CD4-positive, alpha-beta T cell treated with Interleukin-4 for 1 hour (primary cell): ENCODE data around the gene ZKSCAN7.
"Not testable (repeated sequence)": the region's sequence is repeated elsewhere in the genome, so short reads cannot be mapped to it uniquely, and the experiment has no call there.

Experiments used
- DNase-seq, 2 donors: peaks; one replicate each; pipeline ENCODE4 v3.0.0-alpha.2; 2020 to 2022

Gene ZKSCAN7

DNA sequence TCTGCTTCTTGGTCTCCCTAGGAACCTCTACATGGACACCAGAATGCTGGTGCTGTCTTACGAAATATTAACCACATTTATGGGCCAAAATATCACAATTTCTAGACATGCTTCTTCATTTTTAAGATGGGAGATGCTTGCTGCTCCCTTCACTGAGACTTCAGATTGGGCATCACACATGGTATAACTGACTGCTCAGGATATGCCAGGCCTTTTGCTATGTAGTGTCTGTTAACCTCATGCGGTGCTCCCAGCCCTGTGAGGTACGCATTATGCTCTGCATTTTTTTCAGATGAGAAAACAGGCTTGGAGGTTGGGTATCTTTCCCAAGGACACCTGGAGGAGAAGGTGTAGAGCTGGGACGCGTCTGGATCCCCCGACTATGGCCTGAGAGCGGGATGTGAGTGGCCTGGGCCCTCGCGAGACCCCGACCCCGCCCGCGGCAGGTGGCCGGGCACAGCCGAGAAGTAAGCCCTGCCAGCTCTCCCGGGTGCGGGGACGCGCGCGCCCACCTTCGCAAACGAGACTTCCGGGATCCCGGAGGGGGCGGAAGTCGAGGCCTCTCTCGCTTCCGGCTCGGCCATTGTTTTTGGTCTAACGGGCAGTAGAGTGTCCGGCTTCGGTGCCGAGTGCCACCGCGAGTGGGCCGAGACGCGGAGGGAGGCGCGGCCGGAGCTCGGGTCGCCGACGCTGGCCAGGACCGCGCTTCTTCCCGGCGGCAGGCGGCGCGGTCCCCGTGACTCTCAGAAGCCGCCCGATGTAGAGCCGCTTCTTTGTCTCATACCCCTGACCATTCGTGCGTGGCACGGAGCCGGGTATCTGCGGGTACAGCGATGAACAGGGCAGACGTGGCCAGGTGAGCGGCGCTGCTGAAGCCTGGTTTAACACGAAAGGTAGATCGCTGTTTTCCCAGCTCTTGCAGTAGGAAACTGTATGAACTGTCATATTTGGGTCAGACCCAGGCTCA, at the start of gene ZKSCAN7:
ZKSCAN7 (plus strand) TSS at position 568 of the 967 bp plus-strand sequence. CDS start 1,855 bp downstream, outside the sequence.
- peak; percentile 49 to 53 for DNase-seq

DNA sequence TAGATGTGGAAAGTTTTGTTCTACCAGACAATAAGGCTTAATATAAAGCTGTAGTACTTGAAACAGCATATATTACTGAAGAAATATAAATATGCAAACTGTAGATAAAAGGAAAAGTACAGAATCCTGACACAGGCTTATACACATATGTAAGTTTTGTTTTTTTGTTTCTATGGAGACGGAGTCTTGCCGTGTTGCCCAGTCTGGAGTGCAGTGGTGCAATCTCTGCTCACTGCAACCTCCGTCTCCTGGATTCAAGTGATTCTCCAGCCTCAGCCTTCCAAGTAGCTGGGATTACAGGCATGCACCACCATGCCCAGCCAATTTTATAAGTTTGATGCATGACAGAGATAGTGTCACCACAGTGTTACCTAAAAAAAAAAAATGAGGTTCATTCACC, 48.4 kb upstream of the ZKSCAN7 start:
- DNase-seq = no peak

DNA sequence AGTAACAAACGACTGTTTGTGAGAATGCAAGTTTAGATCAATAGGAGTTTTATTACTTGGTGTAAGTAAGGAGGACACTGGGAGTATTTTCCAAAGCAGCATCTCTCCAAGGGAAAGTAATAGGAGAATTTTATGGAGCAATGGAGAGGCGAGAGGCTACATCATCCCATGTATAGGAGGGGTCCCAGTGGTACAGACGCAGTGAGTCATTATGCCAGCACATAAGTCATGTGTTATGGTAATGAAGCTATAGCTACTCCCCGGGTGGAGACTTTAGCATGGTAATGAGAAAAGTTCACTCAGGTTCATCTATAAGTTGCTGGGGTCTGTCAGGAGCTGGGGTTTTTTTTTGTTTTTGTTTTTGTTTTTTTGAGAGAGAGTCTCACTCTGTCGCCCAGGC, 48.0 kb upstream of the ZKSCAN7 start:
- no peak for DNase-seq

DNA sequence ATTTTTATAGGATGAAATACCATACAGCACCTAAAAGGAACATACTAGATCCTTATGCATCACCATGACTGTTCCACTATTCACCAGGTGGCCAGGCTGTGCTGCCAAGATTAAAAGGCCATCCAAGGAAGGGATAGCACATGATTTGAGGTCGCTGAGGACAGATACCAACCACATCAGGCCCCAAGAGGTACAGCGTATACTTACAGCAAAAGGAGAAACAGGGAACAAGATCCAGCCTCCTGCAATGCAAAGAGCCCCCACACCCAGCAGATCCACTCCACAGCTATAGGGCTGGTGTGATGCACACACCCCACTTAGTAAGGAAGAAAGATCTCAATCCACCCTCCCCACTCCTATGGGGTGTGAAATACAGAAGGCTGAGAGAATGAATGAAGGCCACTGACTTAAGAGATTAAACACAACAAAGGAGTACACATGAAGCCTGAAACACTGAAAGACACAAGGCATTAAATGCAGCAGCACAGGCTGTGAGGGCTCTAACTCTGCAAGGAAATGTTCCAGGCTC, 45.5 kb upstream of the ZKSCAN7 start:
- DNase-seq = peak in 1 of 2 donors; percentile 3

GRCh38 chr3:44510000-44510368, 45.0 kb upstream of the ZKSCAN7 start:
- no peak for DNase-seq

DNA sequence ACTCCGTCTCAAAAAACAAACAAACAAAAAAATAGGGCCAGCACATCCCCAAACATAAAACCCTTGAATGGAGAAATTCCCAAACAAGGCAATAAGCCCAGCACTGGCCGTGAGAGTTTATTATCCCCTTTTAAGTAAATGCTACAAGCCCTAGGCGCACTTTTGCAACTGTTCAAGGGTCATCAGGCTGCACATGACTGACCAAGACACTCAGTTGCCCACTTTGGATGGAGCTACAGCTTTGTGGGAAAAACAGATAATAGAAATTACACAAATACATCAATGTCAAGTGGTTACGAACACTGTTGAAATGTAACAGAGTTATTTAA, 43.8 kb upstream of the ZKSCAN7 start:
- no peak for DNase-seq

DNA sequence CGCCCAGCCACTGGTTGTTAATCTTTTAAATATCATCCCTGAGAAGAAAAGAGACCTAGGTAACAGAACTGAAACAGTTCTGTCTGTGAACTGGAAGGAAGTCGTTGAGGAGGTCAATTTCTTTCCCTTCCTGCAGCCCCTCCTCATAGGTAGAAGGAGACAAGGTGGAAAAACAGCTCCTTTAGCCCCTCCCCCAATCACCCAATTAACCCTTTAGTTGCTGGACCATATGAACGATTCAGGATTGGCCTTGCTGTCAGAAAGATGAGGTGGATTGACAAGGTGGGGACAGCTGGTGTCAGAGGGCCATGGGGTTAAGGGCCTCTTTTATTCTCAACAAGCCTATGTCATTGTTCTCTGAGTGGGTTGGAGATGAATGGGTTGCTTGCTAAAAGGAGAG, 41.5 kb upstream of the ZKSCAN7 start:
- no peak for DNase-seq

GRCh38 chr3:44516230-44516629, 38.8 kb upstream of the ZKSCAN7 start:
- no peak for DNase-seq

- no peak for DNase-seq
These were observed 36.2 kb upstream of the ZKSCAN7 start for GRCh38 chr3:44518782-44519156.

DNA sequence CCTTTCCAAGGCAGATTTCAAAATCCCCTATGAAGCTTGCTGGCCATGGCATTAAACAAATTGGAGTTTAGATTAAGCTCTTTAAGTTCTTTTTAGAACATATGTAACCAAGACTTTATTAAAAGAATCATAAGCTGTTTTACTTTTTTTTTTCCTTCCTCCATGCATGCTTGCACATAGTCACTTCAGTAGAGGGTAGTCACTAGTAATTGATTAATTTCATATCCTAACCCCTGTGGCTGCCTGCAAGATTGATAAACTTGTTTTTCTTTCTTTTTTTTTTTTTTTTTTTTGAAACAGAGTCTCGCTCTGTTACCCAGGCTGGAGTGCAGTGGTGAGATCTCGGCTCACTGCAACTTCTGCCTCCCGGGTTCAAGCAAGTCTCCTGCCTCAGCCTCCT, 33.3 kb upstream of the ZKSCAN7 start:
- DNase-seq = no peak

- no peak for DNase-seq
These were observed 32.5 kb upstream of the ZKSCAN7 start for GRCh38 chr3:44522494-44522933.

DNA sequence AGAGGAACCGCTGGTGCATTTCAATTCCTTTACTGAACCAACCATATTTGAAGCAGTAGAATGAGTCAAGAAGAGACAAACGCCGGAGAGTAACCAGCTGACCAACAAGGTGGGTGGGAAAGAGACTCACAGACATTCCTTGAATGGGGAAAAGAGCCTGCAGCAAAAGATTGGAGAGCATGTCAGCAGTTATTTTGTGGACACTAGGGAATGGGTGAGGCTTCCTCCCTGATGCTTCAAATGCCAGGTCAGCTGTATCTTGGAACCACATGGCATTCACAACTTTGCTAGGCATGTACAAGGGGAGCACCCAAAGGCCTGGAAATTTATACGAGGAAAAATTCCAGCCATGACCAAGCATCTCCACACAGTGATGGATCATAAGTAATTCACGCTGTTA, 29.9 kb upstream of the ZKSCAN7 start:
- no peak for DNase-seq

- peak in 1 of 2 donors; percentile 15 for DNase-seq
These were observed 25.1 kb upstream of the ZKSCAN7 start for GRCh38 chr3:44529927-44530326.

GRCh38 chr3:44530911-44531310, 24.1 kb upstream of the ZKSCAN7 start:
- DNase-seq = no peak

DNA sequence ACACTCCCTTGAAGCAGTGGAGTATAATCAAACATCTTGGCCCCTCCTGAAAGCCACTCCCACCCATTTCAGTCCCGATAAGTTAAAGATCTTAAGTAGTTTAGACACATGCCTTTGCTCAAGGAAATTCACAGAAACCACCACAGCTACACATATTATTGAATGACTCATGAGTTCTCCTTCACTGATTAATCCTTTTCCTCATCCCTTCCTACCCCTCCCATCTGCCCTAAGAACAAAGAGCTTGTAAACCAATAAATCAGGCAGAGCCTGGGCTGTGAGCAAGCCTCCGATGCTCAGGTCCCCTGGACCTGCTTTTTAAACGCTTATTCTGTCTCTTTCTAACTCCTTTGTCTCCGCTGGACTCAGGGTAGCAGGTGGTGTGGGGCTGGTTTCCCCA, 20.3 kb upstream of the ZKSCAN7 start:
- not testable (repeated sequence) for DNase-seq

GRCh38 chr3:44535364-44535763, 19.6 kb upstream of the ZKSCAN7 start:
- no peak for DNase-seq

DNA sequence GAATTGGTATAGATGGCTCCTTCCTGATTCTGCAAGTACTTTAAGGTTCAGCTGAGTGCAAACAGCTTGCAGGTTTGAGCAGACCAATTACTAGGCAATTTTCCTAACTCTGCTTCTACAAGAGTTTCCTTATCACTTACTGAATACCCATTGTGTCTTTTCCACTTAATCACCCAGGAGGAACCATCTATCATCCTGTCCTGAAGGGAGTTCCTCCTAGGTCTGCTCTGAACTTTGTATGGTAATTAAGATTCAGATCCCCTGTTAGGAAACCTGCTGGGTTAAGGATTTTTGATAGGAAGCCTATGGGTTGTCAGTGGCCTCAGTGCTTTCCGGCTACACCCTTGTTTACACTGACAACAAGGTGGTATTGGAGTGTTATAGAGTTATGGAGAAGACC, 10.2 kb upstream of the ZKSCAN7 start:
- DNase-seq = not testable (repeated sequence)

DNA sequence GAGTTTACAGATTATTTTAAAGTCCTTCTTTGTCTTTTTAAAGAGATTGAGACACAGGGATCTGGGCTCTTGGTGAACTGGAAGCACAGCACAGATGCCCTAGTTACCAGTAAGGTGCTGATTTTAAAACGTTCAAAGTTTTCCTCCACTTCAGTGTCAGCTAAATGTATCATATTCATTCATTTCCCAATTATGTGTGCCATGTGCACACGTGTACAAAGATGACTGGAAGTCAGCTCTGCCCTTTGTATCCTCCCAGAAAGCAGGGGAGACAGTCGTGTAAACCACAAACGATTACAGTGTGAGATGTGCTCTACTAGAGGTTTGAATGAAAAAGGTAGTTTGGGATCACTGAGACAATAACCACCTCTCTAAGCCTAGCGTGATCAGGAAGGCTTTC, 730 bp downstream of the ZKSCAN7 start:
- DNase-seq = peak in 1 of 2 donors; percentile 0

- DNase-seq = no peak
These were observed 2.1 kb downstream of the ZKSCAN7 start for GRCh38 chr3:44557074-44557473.

DNA sequence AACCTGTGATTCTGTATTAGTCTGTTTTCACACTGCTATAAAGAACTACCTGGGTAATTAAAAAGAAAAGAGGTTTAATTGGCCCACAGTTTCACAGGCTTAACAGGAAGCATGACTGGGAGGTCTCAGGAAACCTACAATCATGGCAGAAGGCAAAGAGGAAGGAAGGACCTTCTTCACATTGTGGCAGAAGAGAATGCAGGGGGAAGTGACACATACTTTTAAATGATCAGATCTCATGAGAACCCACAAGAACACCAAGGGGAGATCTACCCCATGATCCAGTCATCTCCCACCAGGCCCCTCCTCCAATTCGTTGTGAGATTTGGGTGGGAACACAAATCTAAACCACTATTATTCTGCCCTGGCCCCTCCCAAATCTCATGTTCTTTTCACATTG, 6.1 kb downstream of the ZKSCAN7 start:
- DNase-seq = no peak

GRCh38 chr3:44562147-44562546, 7.2 kb downstream of the ZKSCAN7 start:
- no peak for DNase-seq

DNA sequence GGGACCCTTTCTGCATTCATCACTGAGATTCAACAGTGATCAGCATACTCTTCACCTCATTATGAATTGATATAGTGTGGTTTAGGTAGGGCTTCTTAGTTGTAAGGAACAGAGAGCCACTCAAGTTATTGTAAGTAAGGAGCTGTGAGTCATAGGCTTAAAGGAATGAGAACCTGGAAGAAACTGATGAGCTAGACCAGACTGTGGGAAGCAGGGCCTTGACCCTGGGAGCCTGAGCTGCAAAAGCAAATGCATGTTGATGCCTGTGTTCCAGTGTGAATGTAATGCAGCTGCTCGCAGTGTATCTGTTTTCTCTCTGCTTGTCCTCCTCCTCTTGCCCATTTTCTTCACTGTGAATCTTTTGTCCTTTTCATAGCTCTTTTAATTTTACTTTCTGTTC, 13.6 kb downstream of the ZKSCAN7 start:
- no peak for DNase-seq

GRCh38 chr3:44571024-44571423, 16.0 kb downstream of the ZKSCAN7 start:
- no peak for DNase-seq

DNA sequence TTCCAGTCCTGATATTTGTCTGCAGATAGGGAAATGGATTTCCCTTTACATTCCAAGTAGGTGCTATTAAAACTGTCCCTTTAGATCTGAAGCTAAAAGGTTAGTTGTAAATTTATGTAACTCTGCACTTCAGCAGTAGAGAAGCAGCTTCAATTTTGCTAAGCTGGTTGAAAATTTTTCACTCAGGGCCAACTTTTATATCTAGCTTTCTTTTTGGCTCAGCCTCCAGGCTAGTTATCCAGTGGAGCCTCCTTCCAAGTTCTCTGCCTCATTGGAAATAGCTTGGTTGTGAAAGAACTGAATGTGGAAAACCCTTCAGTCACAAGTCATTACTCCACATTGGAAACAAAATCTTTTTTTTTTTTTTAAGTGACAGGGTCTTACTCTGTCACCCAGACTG, 21.6 kb downstream of the ZKSCAN7 start:
- DNase-seq = no peak
